GM21447 (cell line): ENCODE measurements around the gene NXF3.
"Not testable (repeated sequence)": the region's sequence is repeated elsewhere in the genome, so short reads cannot be mapped to it uniquely, and the experiment has no call there.

Experiments used
- ATAC-seq: cut with Tn5 transposase; IDR thresholded peaks from one replicate; pipeline ENCODE4 v1.9.1; 2021; ENCODE audit not compliant: unreplicated experiment

Gene NXF3, protein sequence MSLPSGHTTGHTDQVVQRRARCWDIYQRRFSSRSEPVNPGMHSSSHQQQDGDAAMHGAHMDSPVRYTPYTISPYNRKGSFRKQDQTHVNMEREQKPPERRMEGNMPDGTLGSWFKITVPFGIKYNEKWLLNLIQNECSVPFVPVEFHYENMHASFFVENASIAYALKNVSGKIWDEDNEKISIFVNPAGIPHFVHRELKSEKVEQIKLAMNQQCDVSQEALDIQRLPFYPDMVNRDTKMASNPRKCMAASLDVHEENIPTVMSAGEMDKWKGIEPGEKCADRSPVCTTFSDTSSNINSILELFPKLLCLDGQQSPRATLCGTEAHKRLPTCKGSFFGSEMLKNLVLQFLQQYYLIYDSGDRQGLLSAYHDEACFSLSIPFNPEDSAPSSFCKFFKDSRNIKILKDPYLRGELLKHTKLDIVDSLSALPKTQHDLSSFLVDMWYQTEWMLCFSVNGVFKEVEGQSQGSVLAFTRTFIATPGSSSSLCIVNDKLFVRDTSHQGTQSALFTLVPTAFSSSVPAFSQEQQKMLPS

DNA sequence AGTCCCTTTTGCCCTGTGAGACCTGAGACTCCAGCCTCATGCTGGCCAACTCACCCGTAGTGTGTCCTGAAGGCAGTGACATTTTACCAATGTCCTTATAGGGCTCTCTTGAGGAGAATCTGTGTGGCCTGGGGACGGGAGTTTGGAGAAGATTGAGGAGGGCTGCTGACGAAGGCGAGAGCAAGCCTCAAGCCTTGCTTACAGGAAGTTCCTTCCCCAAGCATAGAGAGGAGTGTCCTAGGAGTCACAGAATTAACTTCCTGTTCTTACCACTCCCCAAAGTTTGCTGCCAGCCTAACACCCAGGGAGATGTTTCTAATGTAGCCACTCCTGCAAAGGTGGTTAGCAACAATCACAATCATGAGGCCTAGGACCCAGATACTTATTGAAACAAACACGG lies at the start of gene NXF3:
NXF3 (minus strand) TSS at position 202 of the 400 bp plus-strand sequence; CDS start at position 82, 120 bp downstream.
- no peak for ATAC-seq

DNA sequence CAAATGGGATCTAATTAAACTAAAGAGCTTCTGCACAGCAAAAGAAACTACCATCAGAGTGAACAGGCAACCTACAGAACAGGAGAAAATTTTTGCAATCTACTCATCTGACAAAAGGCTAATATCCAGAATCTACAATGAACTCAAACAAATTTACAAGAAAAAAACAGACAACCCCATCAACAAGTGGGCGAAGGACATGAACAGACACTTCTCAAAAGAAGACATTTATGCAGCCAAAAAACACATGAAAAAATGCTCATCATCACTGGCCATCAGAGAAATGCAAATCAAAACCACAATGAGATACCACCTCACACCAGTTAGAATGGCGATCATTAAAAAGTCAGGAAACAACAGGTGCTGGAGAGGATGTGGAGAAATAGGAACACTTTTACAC lies 43.6 kb upstream of the NXF3 start:
- not testable (repeated sequence) for ATAC-seq

DNA sequence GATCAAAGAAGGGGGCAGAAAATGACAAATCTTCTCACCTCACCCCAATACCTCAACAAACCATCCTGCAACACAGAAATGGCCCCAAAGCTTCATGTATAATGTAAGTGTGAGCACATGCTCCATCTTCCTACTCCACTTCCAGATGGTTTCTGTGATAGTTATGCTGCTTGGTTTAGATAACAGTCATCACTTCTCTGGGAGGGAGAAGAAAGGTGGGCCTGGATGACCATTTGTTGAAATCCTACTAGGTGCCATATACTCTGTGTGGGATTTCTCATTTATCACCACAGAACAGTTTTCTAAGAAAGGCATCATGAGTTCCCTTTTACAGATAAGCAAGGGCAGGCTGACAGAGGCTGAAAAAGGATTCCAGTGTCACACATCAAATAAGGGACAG lies 31.3 kb upstream of the NXF3 start:
- no peak for ATAC-seq

DNA sequence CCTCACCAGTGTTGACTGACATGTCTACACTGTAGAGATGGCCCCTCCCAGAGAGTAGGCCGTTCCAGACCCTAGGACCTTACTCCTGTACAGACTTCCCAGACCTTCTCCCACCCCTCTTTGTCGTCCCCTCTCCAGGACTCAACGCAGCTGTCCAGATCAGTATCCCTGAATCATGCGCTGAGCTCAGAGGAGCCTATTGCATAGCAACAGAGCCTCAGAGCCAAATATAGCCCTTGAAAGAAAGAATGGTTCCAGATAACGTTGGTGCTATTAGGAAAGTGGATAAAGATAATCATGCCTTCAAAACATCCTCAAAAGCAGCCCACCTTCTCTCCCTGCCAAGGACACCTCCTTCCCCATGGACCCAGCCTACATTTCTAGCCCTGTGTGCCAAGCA lies 27.8 kb upstream of the NXF3 start:
- ATAC-seq, result no peak

DNA sequence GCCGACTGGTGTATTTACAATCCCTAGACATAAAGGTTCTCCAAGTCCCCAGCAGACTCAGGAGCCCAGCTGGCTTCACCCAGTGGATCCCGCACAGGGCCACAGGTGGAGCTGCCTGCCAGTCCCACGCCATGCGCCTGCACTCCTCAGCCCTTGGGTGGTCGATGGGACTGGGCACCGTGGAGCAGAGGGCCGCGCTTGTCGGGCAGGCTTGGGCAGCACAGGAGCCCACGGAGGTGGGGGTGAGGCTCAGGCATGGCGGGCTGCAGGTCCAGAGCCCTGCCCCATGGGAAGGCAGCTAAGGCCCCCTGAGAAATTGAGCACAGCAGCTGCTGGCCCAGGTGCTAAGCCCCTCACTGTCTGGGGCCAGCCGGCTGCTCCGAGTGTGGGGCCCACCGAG lies 24.0 kb upstream of the NXF3 start:
- ATAC-seq, result not testable (repeated sequence)

DNA sequence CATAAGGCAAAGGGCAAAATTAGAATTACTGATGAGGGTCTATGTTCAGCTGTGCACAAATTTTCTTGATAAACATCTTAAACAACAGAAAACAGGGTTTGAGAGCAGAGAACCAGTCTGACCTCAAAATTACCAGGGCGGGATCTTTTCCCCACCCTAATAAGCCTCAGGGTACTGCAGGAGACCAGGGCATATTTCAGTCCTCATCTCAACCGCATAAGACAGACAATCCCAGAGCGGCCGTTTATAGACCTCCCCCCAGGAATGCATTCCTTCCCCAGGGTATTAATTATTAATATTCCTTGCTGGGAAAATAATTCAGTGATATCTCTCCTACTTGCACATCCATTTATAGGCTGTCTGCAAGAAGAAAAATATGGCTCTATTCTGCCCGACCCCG lies 16.6 kb upstream of the NXF3 start:
- ATAC-seq, result not testable (repeated sequence)

DNA sequence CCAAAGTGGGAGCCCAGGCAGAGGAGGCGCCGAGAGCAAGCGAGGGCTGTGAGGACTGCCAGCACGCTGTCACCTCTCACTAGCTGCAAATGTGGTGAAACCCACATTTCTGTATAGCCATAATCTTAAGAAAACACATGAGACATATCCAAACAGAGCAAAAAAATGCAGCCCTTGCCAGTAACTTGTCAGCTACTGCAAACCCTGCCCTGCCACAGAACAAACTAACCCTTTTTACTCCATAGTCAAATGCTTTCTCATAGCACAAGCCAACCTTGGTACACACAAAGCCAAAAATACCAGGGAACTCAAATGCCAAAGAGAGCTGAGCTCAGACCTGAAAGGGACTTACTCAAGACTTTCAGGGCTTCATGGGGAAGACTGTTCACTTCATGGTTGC lies 14.9 kb upstream of the NXF3 start:
- ATAC-seq, result no peak

DNA sequence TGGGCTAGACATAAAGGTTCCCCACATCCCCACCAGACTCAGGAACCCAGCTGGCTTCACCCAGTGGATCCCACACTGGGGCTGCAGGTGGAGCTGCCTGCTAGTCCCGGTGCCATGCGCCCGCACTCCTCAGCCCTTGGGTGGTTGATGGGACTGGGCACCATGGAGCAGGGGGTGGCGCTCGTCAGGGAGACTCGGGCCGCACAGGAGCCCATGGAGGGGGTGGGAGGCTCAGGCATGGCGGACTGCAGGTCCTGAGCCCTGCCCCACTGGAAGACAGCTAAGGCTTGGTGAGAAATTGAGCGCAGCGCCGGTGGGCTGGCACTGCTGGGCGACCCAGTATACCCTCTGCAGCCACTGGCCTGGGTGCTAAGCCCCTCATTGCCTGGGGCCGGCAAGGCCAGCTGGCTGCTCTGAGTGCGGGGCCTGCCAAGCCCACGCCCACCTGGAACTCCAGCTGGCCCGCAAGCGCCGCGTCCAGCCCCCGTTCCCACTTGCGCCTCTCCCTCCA lies 14.3 kb upstream of the NXF3 start:
- ATAC-seq, result not testable (repeated sequence)

DNA sequence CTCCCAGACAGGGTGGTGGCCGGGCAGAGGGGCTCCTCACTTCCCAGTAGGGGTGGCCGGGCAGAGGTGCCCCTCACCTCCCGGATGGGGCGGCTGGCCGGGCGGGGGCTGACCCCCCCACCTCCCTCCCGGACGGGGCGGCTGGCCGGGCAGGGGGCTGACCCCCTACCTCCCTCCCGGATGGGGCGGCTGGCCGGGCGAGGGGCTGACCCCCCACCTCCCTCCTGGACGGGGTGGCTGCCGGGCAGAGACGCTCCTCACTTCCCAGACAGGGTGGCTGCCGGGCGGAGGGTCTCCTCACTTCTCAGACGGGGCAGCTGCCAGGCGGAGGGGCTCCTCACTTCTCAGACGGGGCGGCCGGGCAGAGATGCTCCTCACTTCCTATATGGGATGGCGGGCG lies 11.4 kb upstream of the NXF3 start:
- ATAC-seq, result not testable (repeated sequence)

DNA sequence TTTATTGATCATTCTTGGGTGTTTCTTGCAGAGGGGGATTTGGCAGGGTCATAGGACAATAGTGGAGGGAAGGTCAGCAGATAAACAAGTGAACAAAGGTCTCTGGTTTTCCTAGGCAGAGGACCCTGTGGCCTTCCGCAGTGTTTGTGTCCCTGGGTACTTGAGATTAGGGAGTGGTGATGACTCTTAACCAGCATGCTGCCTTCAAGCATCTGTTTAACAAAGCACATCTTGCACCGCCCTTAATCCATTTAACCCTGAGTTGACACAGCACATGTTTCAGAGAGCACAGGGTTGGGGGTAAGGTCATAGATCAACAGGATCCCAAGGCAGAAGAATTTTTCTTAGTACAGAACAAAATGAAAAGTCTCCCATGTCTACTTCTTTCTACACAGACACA lies 10.9 kb upstream of the NXF3 start:
- not testable (repeated sequence) for ATAC-seq

DNA sequence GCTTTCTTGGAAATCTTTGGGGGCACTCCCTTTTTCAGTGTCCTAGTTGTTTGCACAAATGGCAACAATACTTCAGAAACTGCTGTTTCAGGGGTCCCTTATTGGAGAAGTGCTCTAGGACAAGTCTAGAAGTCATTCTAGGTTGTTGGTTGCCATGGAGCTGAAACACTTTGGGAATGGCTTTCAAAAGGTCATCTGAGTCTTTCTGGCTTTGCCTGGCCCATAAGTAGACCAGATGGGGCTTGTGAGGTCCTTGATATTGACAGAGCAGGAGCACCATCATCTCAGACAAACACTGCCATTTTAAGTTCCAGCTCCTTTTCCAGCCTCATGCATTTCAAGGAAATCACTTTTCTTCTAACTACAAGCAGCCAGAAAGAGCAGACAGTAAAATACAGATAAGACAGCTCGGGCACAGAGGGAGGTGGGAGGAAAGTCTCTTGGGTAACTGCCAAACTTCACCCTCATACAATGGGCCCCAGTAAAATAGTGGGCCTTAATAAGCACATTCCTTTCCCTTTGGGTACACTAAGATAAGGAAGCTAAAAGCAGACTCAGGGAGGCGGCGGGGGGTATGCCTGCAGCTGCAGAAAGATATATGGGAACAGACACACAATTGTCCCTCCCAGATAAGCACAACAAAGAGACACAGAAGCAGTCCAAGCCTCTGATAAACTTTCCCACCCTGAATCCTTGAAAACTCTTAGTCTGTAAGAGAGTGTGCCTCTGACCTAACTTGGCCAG lies 8.5 kb upstream of the NXF3 start:
- no peak for ATAC-seq

DNA sequence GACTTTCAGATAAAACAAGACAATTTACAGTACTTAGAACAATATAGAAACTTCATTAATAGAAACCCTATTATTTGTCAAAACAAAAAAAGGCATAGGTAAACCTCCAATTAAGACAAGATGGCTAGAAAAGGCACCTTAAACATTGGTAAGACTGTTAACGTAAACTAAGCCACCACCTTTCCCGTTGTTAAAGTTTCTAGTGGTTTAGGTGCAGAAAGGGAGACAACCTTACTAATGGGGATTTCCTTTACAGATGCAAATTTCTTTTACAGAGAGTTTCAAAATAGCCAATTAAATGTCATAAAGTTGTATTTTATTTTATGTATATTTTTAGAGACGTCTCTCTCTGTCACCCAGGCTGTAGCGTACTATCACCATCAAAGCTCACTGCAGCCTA lies 7.5 kb upstream of the NXF3 start:
- ATAC-seq, result no peak

DNA sequence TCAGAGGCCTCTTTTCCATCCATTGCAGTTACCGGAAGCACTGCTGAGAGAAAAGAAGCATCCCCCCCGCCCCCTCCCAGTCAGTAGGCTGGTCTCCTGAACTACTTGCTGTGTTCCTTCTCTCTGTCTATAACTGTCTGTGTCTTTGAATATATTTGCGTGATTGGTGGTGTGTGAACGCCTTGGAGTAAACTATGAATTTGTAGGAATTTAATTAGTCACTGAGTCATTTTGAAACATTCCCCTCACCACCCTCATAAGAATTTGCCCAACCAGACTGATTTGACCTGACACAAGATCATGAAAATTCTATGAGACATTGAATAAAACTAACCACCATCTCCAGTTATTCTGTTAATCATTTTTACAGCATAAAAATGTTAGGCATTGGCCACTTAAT lies 6.7 kb upstream of the NXF3 start:
- ATAC-seq, result no peak

DNA sequence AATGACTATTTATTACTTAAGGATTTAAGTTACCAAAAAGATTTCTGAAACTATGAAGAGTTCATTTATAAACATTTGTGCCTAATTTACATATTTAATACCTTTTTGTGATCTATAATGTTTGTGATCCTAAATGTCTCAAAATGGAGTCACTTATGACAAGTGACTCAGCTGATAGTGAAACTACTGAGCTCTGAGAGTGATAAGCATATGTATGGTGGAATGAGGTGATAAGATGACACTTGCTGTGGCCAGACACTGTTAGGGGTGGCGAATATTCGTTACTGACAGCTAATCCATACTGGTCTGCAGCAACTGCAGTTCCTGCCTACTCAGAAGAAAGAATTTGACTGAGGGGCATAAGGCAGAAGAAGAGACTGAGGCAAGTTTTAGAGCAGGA lies 5.5 kb upstream of the NXF3 start:
- ATAC-seq, result no peak

DNA sequence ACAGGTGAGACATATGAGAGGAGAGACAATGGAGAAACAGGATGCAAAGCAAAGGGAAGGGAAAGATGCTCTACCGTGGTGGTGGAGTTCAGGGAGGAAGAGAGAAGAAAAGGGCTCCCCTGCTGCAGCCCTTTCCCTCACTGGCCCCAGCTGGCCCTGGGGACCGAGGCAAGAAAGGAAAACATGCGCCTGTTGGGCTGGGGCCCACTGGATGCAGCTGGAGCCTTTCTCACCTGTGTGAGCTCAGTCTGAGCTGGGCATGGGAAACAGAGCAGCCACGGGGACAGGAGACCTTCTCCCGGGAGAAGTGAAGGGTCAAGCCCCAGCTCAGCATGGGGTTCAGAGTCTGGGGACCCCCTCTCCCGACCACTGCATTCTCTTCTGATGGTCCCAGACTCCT lies 11.9 kb downstream of the NXF3 start:
- no peak for ATAC-seq

DNA sequence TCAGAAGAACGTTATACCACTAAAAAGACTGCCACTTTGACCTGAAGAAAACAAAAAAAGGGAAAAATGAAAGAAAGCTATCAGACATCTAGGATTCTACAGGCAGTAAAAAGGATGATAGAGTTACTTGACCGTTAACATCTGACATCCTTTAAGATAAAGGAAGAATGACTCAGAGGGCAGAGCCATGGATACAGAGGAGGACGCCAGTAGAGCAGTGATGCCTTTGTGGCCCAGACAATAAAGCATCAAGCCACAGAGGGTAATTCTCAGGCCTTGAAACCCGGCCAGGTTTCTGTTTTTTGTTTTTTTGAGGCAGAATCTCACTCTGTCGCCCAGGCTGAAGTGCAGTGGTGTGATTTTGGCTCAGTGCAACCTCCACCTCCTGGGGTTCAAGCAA lies 19.5 kb downstream of the NXF3 start:
- no peak for ATAC-seq

DNA sequence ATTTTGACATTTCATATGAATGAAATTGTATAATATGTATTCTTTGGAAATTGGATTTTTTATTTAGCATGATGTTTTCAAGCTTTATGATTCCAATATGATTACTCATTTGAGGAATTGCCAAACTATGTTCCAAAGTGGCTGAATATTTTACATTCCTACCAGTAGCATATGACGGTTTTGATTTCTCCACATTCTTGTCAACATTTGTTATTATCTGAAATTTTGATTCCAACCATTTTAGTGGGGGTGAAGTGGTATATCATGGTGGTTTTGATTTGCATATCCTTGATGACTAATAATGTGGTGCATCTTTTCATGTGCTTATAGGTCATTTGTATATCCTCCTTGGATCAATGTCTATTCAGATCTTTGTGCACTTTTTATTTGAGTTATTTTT lies 26.3 kb downstream of the NXF3 start:
- ATAC-seq, result no peak

DNA sequence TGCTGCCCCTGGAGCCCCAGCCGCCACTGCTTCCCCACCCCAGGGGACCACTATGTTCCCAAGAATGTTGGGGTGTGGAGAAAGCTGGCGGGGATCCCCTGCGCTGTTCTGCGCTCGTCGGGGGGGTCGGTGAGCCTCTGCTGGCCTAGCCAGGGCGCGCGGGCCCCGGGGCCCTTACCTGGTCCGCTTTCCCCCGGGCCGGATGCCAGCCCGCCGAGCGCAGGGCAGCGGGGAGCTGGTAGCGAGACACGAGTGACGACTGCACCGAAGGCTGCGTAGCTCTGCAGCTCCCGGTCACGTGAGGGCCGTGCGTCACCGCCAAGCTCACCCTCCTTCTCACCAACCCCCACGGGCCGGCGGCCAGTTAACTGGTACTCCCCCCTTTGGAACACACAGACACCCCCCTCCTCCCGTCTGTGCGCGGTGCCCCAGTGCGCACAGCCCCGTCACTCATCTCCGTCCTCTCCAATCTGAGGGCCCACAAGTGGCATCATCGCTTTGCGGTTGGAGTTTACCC lies 29.0 kb downstream of the NXF3 start, which contains the start of gene BEX1:
BEX1 (minus strand) TSS at position 254 of the 517 bp plus-strand sequence. CDS start 897 bp downstream, outside the sequence.
- no peak for ATAC-seq

DNA sequence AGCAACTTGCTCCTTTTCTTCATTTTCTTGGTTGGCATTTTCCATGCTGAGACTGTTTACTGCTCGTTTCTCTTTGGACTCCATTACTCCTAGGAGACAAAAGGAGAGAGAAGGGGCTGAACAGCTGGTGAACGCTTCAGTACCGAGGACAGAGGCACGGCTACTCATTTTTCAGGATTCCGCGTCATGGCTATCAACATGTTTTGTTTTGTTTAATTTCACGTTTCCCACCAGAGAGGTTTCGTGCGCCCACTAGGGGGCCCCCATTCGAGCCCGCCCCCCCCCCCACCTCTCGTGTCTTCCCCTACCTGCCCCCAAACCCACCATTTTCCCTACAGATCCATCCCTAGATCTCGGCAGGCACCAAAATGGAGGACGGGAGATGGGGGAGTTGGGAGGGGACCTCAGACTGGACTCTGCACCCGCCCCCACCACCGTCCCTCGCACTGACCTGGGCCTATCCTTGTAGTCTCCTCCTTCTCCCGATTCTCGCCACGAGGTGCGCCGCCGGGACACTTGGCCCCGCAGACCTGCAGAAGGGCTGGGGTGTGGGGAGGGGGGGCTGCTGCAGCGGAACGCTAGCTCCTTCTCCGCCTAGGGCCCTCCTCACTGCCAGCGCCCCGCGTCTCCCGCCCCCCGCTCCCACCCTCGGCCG lies 29.6 kb downstream of the NXF3 start:
- ATAC-seq, result no peak

DNA sequence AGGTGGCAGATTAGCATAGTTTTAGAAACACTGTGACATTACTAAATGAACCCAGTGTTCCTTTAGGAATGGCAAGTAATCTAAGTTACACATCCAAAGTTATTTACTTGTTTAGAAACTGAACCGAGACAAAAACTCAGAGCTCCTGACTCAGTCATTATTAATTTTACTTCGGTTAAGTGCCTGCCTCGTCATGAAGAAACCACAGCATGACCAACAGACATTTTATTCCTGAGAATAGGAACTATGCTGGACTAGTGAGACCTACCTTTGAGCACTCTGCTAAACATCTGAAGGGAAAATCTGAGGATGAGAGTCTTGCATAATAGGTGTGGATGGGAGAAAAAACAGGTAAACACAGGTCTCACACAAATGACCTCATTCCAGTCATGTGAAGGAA lies 31.5 kb downstream of the NXF3 start:
- no peak for ATAC-seq

DNA sequence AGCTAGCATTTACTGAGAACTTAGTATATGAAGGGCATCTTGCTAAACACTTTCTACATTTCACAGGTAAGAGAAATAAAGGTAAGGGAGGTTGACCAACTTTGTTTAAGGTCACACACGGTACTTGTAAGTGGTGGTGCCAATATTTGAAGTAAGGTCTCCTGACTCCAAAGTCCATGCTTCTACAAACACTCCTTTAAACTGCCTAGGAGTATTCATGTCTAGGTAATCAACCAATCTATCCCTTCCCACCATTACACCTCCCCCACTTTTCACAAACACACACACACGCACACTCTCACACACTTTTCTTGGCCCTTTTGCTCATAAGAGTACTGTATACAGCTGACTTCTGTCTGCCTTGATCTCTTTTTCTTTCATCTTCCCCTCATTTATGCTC lies 36.0 kb downstream of the NXF3 start:
- ATAC-seq, result no peak
